H54 (cell line): ENCODE data around the gene INSYN2A.

ENCODE experiments used
- DNase-seq: peaks from one replicate; pipeline ENCODE4 v3.0.0; 2011; ENCODE audit warnings: low spot score, mixed read lengths; ENCODE audit not compliant: insufficient read length
- FAIRE-seq: peaks from 3 replicates; lab custom pipeline; 2011; peaks lifted over from hg19 to GRCh38; lab: Jason Lieb, UNC
- POLR2A ChIP-seq: IDR thresholded peaks from 2 replicates; pipeline ENCODE4 v1.6.1; 2011; ENCODE audit warnings: low read depth, mild to moderate bottlenecking, low read length

INSYN2A gene

DNA sequence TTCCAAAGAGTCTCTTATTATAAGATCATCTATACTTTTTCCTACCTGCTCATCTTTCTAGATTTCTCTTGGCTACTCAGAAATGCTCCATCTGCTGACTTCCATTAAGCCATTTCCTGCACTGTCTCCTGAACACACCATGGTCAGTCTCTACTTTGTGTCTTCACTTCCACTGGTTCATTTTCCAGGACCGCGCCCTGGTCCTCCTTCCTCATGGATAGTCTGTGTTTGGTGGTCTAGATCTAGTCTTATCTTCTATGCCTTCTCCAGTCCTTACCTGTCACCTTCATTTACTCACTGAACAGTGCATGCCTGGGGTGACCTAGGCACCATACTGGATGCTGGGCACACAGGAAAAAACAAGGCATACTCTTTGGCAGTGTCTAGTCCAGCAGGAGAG, 11.8 kb downstream of the INSYN2A start:
- no peak for DNase-seq
- FAIRE-seq: no peak
- TF ChIP-seq POLR2A: no peak

DNA sequence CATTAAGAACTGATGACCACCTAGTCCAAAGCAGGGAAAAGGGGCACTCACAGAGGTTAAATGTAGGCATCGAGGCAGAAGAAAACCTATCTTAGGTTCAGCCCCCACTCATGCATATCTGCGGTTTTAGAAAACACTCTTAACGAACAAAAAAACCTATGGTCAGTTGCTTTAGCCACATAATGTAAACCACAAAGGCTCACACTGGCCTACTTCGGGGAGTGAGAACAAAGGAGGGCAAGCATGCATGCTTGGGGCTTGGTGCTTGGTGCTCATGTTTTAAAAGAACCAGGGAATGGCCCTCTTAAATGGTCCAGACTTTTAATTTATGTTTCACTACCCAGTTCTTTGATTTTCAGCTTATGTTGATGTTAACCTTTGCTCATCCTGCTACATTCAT, 14.2 kb downstream of the INSYN2A start:
- FAIRE-seq (no peak), DNase-seq (no peak)
- TF ChIP-seq POLR2A: no peak

DNA sequence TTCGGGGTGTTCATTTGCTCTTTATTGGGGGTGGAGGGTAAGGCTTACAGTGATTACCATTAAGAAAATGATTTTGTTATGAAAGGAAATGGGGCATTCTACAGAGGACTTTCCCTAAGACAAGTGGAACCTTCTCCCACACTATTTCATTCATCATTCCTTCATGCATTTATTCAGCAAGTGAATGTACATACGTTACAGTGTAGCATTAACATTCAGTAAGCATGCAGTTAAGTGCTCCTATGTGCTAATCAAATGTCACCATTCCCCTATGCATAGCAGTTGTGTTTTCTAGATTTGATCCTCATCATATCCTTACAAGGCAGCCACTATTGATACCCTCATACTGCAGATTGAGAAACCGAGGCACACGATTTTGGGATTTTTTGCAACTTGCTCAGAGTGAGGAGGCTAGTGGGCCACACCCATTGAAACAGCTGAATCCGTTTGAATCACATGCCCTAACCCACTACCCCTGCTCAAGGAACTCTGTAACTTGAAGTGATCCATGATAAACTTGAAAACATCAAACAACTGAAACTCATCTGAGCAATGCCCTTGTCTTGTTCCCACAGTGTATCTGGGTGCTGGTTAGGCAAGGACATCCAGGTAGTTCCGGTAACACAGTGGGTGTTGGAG, 16.7 kb downstream of the INSYN2A start:
- no peak for DNase-seq

DNA sequence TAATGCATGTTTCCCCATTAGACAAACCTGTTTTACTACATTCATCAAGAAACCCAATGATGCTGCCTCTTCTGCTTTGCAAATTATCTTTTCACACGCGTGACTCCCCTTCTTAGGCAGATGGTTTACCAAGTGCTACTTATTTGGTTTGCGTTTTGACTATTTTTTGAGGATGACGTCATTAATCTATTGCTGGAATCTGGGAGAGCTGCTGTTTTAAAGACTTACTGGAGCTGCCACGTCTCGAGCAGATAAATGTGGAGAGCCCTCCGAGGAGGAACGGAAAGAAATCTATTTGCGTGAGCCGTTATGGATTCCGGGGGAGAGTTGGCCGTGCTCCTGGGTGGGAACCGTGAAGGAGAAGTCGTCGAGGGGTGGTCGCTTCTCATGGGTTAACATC, 19.7 kb downstream of the INSYN2A start:
- FAIRE-seq (no peak), DNase-seq (no peak)
- no peak for TF ChIP-seq POLR2A

More for the DNA sequence above, 16.7 kb downstream of the INSYN2A start:
- FAIRE-seq: no peak
- no peak for TF ChIP-seq POLR2A

DNA sequence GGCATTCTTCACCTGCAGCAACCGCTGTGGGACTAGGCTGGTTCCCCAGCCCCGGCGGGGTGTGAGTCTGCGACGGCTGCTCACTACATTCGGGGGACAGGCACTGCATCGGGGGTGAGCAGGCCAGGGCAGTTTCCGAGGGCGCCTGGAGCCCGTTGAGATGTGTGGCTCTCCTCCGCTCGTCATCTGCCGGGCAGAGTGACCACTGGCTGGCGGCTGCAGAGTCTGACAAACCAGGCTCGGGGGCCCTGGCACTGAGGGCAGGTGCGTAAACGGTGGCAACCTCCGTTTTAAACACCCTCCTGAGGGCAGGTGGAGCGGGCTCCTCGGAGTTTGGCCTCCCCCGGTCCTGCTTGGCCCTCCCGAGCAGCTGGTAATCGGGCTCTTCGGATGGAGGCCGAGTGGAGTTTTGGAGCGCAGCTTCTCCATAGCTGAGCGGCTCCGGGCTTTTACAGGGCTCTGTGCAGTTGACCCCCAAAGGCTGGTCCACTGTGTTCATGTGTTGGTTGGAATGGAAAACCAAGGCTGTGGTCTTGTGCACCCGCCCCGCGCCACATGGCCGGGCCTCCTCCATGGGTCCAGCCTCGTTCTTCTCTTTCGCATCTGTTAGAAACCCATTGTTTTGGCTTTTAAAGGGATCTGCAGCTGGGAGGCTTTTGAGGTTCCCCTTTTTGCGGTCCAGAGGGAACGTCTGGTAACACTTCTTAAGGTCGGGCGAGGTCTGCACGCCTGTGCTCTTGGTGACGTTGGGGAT, 20.9 kb downstream of the INSYN2A start:
- no peak for FAIRE-seq
- TF ChIP-seq POLR2A: no peak
- no peak for DNase-seq

DNA sequence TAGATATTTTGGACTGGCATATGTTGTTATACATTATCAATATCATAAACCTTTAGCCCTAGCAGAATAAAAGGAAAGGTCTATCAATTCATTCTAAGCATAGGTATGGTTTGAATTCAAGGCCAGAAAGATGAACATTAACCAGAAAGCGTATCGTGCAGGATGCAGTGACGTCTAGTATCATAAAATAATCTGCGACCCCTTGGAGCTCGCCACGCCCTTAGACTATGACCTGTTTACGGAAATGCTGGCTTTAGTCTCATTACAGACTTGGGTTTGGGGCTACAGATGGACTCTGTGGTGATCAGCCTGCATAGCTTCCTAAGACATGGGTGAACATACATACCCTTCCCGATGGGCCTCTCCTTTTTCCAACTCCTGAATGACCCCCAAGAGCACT, 21.5 kb downstream of the INSYN2A start:
- TF ChIP-seq POLR2A: no peak
- FAIRE-seq (no peak), DNase-seq (no peak)

DNA sequence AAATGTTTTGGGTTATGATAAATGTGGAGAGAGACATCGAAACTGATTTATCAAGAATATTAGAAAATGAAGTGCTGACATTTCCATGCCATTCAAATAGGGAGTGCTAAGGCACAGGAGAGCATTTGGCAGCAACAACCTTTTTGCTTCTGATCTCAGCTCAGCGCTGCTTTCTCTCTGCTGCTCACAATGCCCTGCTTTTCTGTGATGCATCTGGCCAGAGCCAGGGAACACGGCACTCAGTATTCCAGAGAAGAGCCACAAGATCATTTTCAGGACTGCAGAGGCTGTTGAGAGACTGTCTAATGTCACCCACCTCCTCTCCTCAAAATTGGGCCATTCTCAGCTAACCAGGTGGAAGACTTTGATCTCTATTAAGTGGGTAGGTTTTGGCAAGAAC, 28.1 kb downstream of the INSYN2A start:
- DNase-seq (no peak), FAIRE-seq (no peak)
- no peak for TF ChIP-seq POLR2A

DNA sequence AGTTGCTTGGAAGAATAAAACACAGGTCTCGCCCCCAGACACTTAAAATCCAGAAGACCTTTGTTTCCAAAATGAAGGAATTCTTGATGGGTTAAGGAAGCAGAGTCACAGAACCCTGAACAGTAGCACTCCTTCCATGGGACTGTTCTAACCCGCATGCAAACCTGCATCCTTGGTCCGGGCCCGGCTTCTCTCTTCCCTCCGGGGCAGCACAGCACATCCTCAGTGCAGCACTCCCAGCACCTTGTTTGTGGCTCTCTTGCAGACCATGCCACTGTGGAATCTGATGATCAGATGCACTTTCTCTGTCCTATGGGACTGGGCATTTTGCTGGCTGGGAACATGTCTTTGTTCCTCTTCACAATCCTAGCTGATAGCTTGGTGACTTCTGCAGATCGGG, 33.5 kb downstream of the INSYN2A start:
- DNase-seq (no peak), FAIRE-seq (no peak)
- TF ChIP-seq POLR2A: no peak

DNA sequence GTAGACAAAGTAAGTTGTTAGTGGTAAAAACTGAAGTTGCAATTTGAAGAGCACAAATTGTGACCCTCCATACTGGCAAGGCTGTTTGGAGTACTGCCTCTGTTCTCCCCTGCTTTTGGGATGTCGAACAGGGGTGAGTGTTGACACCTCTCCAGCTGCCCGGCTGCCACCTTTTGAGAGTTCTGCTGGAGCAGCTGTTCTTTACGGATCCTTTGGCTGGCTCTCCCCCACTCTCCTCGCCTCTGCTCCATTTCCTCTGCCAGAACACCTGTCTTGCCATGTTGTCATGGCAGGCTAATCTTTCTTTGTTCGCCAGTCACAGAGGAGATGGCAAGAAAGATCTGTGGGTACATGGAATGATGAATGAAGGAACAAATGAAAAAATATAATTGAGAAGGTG, 34.9 kb downstream of the INSYN2A start:
- no peak for DNase-seq
- no peak for FAIRE-seq
- no peak for TF ChIP-seq POLR2A

DNA sequence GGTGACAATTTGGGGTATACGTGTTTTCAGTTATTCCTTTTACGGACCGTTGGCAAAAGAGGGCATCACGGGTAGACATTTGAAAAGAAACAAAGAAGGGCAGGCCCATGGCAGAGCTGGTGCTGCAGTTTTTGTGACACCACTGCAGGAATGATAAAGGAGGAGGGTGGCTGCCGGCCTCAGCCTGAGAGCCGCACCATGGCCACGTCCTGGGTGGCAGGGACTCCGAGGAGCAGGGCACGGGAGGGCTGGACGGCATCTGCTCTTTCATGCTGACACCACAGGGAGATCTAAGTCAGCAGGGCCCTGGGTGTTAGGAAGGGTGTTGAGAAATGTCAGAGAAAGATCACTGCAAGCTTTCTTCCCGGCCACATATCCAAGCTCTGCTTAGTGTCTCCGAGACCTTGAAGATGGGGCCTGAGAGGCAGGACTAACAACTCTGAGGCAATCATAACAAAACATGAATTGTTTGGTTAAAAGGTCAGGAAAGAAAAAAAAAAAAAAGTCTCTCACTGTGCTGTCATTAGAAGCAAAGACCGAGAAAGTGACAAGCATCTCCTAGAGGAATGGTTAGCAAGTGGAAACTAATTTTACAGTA, 36.6 kb downstream of the INSYN2A start:
- FAIRE-seq (no peak), DNase-seq (no peak)
- no peak for TF ChIP-seq POLR2A

DNA sequence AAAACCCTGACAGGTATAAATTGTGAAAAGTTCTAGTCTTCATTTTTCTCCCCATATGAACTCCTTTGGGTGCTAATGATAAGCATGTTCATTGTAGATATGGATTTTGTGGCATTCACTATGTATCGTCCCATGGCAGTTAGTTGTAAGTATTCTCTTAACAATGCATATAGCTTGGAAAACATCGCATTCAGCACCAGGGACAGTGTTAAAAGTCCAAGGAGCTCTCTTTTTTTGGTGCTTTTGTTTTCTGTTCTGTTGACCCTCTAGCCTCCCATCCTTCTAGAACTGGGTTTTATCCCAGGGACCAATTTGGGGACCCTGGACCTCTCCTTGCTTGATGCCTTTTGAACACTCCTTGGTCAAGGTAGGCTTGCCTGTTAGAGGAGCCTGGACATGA, 37.7 kb downstream of the INSYN2A start:
- FAIRE-seq (no peak), DNase-seq (no peak)
- TF ChIP-seq POLR2A: no peak

DNA sequence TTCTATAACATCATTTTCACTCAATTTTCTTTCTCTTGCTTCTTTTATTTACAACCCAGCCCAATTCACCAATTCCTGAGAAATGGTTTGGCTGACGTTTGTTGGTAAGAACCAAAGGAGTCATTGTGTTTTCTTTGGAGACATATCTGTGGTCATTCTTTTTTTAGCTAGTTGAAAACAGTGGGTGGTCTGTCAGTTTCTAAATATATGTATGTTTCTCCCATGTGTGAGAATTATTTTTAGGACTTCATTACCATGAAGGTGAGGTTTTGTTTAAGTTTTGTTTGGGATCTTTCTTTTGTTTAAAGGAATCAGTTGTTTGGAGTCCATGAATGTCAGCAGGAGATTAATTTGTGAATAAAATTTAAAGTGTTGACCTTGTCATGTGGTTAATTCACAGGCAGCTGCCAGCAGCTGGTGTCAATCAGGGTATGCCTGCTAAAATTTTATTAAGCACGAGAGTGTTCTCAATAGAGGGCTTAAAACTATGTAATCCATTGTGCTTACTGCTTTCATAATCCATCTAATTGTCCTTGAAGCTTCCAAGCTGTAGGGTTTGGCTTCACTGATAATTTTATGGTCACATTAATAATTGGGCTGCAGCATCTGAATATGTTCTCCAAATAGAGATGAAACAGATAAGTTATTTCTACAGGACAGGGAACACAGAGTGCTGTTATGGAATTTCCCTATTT, 38.7 kb downstream of the INSYN2A start:
- DNase-seq (no peak), FAIRE-seq (no peak)
- TF ChIP-seq POLR2A: no peak

DNA sequence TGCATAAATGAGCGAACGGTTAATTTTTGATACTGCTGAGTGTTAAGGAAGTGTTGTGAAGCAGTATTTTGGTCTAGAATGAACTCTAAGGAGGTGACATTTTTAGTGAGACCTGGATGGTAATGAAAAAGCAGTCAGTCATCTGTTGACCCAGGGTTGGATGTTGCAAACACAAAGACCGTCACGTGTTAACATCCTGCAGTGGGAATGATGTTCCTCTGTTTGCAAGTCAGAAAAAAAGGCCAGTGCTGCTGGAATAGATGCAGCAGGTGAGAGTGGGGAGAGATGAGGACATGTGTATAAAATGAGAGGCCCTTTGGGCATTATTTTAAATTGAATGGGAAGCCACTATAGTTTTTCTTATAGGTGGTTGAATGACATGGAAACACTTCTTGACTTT, 39.3 kb downstream of the INSYN2A start:
- DNase-seq: no peak
- TF ChIP-seq POLR2A: no peak
- no peak for FAIRE-seq
